Measurements from ENCODE around the gene UCK2.
"Not testable (repeated sequence)": the region's sequence is repeated elsewhere in the genome, so short reads cannot be mapped to it uniquely, and the experiment has no call there.

UCK2 gene

DNA sequence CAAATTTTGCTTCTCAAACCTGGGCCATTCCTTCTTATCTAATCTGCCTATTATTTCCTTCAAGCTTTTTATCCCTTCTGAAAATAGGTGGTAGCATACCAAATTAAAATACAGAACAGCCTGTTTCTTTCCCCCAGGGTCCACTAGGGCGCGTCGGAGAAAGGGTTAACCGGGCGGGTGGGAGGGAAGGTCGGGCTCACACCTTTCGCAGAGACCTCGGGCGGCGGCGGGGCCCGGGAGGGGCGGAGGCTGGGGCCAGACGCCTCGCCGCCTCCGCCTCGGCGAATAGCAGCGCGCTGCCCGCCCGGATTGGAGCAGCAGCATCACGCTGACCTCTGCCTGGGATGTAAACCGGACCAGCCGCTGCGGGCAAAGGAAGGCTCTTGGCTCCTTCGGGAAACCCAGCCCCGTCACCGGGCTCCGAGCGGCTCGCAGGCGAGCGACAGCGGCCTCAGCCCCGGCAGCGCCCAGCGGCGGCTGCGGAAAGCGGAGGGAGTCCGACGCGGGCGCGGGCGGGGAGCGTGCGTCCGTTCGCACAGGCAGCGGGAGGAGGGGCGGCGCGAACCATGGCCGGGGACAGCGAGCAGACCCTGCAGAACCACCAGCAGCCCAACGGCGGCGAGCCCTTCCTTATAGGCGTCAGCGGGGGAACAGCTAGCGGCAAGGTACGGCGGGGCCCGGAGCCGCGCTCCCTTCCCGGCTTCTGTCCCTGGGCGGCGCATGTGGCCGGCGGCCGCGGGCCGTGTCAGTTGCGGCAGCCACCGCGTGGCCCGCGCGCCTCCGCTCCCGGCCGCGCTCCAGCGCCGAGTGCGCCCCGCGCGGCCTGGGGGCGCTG lies at the start of gene UCK2:
TSS of gene UCK2 (plus strand) at position 347 of the 835 bp plus-strand sequence. CDS start at position 567, 220 bp downstream.
- peak in 1 of 2 experiments; percentile 34 for DNase-seq (ENCODE audit: low read depth in 2 of 2)

DNA sequence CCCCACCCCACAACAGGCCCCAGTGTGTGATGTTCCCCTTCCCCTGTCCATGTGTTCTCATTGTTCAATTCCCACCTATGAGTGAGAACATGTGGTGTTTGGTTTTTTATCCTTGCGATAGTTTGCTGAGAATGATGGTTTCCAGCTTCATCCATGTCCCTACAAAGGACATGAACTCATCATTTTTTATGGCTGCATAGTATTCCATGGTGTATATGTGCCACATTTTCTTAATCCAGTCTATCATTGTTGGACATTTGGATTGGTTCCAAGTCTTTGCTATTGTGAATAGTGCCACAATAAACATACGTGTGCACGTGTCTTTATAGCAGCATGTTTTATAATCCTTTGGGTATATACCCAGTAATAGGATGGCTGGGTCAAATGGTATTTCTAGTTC lies 49.2 kb upstream of the UCK2 start:
- DNase-seq (ENCODE audit: low read depth in 2 of 2) = not testable (repeated sequence)

DNA sequence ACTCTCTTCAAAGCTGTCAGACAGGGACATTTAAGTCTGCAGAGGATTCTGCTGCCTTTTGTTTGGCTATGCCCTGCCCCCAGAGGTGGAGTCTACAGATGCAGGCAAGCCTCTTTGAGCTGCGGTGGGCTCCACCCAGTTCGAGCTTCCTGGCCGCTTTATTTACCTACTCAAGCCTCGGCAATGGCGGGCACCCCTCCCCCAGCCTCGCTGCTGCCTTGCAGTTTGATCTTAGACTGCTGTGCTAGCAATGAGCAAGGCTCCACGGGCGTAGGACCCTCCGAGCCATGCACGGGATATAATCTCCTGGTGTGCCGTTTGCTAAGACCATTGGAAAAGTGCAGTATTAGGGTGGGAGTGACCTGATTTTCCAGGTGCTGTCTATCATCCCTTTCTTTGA lies 43.9 kb upstream of the UCK2 start:
- not testable (repeated sequence) for DNase-seq (ENCODE audit: low read depth in 2 of 2)

DNA sequence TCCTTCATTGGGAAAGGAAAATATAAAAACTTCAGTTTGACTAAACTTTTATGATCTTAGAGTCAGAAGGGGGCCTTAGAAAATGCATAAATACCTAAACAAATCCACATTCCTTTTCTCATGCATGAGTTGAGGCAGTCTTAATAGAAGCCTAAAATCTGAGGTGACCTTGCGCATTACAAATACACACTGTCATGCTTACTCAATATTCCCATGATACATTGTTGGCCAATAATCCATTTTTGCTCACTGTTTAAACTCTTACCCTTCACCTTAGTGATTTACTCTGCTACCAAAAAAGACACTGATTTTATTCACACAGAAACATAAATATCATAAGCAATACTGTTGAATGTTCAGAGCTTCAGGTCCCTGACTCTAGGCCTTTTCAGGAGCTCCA lies 39.7 kb upstream of the UCK2 start:
- no peak for DNase-seq (ENCODE audit: low read depth in 2 of 2)

DNA sequence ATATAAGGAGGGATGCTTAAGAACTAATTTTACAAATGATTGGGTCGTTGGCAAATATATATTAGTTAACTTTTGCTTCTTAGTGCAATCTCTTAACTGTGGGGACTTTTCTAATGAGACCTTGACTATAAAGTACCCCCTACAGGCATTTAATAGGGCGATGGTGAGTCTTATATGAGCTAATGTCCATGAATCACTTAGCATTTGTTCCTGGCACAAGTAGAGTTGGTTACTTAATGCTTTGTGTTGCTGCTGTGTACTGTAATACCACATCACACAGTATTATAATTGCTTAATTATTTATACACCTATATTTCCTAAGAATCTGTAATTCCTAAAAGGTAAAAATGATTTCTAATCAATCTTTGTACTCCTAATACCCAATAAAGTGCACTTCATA lies 33.5 kb upstream of the UCK2 start:
- DNase-seq (ENCODE audit: low read depth in 2 of 2) = no peak

DNA sequence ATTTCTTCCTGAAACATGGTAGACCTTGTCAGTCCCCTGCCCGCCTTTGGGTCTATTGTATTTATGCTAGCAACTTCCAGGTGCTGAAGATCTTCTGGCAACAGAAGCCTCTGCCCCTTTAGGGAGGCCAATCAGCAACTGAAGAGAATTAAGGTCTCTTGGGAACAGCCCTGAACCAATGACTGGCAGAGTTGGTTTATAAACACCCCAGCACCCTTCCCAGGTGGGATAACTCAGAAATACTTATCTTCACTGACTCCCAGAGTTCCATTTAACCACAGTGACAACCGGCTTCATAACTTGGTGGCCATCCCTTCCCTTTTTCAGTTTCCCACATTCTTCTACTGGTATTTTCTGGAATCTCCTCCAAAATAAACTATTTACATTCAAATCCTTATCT lies 31.5 kb upstream of the UCK2 start:
- DNase-seq (ENCODE audit: low read depth in 2 of 2) = no peak

DNA sequence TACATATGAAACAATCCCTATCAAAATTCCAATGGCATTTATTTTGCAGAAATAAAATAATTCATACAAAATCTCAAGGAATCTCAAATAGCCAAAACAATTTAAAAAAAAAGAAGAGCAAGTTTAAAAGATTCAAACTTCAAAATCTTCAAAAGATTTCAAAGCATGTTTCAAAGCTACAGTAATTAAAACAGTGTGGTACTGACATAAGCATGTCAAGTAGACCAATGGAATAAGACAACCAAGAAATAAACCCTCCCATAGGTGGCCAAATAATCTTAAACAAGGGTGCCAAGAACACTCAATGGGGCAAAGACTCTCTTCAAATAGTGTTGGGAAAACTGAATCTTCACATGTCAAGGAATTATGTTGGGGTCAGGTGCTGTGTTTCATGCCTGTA lies 28.0 kb upstream of the UCK2 start:
- DNase-seq (ENCODE audit: low read depth in 2 of 2) = no peak

DNA sequence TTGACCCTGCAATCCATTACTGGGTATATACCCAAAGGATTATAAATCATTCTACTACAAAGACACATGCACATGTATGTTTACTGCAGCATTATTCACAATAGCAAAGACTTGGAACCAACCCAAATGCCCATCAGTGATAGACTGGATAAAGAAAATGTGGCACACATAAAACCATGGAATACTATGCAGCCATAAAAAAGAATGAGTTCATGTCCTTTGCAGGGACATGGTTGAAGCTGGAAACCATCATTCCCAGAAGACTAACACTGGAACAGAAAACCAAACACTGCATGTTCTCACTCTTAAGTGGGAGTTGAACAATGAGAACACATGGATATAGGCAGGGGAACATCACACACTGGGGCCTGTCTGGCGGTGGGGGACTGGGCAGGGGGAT lies 22.9 kb upstream of the UCK2 start:
- DNase-seq (ENCODE audit: low read depth in 2 of 2) = not testable (repeated sequence)

DNA sequence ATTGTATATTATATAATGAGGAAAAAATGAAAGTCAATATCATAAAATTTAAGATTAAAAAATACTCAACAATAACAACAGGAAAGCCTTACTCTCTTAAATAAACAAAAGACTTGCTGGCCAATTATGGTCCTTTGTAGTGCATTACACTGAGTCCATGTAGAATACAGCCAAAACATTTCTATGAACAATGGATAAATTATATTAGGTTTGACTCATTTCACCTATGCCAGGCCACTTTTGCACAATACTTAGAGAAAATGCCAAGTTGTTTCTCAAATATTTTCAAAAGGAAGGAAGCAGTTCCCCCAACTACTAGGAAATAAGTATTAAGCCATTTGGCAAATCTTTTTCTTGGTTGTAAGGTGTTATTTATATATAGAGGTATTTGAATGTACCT lies 19.8 kb upstream of the UCK2 start:
- DNase-seq (ENCODE audit: low read depth in 2 of 2) = no peak

DNA sequence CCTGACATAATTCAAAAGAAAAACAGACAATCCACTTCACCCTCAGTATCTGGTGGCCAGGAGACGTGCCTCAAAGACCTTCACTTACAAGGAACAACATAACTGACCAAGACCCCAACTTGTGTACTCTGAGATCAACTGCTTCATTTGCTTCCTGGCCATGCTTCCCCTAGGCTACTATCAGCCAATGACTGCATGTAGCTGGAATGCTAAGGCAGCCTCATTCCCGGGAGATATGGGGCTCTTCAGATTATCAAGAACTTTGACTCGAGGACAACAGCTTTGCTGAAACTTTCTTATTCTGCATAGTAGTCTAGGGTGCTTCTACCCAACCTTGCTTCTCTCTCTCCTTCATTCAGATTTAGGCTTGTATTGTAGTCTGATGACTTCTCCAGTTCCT lies 11.7 kb upstream of the UCK2 start:
- no peak for DNase-seq (ENCODE audit: low read depth in 2 of 2)

DNA sequence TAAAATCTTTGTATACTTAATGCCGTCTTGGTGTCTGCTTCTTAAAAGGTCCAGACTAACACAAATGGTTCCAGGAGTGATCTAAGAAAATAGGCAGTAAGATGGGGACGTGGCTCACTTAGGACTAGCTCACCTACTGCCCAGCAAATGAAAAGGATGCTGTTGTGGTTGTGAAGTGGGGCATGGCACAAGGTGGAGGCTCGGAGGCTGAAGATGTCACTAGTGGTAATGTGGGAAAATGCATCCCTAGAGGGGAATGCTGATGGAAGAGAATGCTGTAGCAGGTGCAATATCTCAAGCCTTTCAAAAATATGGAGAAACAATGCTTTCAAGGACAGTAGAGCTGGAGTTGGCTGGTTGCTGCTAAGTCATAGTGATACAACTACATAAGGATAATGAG lies 11.3 kb upstream of the UCK2 start:
- no peak for DNase-seq (ENCODE audit: low read depth in 2 of 2)

DNA sequence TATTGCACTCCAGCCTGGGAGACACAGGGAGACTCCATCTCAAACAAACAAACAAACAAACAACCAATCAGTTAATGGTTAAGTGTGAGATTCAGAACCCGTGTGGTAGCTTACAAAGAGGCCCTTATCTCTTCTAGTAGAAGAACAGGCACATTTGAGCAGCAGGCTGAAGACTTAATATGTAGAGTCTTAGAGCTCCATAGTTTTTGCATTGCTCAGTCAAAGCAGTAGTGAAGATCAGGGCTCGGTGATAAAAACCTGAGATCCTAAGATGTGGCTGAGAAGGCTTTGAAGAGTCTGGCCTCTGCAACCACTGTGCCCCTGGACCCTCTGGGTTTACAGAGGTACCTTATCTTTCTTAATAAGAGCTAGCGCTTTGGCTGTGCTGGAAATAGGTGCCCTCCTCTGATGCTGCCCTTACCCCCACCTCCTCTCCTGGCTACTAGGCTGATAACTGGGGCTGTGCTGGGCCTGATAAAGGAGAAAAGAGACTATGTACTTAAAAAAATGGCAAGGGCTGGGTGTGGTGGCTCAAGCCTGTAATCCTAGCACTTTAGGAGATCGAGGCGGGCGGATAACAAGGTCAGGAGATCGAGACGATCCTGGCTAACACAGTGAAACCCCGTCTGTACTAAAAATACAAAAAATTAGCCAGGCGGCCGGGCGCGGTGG lies 10.5 kb upstream of the UCK2 start:
- no peak for DNase-seq (ENCODE audit: low read depth in 2 of 2)

DNA sequence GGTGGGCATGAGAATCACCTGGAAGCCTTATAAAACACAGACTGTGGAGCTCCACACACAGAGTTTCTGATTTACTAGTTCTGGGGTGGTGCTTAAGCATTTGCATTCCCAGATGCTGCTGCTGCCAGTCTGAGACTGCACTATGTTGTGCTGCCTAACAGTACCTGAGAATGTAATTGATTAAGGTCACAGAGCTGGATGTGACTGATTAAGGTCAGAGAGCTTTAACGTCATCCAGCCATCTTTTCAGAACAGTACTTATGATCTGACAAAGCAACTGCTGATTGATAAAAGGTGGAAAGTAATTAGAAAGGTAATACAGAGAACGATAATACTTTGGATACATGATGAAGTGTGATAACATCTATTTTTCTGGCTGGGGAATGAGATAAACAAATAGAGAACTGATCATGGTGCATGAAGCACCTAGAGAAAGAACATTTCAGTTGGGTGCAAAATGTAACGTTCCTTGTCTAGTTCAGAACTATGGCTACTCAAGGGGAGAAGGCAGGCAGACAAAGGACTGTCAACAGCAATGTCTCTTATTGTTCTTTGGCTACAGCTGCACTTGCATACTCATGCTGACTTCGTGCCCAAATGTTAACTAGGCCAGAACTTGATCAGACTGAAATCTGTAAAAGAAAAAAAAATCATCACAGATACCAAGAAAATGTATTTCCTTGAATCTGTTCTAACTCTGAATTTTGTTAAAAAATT lies 3.7 kb upstream of the UCK2 start:
- DNase-seq (ENCODE audit: low read depth in 2 of 2) = no peak

DNA sequence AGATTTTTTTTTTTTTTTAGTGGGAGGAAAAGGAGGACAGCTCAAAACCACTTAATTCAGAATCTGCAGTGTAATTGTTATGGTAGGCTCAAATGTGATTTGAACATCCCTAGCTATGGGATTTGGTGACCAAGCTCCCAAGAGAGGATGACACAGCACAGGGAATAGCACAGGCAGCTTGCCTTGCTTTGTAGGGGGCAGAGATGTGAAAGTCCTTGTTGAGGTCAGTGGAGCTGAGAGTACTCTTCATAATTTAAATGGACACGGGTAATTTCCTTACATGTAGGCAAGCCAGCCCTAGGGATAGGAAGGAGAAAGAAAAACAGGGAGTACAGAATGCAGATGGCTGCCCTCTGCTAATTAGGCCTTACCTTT lies 3.2 kb upstream of the UCK2 start:
- no peak for DNase-seq (ENCODE audit: low read depth in 2 of 2)

DNA sequence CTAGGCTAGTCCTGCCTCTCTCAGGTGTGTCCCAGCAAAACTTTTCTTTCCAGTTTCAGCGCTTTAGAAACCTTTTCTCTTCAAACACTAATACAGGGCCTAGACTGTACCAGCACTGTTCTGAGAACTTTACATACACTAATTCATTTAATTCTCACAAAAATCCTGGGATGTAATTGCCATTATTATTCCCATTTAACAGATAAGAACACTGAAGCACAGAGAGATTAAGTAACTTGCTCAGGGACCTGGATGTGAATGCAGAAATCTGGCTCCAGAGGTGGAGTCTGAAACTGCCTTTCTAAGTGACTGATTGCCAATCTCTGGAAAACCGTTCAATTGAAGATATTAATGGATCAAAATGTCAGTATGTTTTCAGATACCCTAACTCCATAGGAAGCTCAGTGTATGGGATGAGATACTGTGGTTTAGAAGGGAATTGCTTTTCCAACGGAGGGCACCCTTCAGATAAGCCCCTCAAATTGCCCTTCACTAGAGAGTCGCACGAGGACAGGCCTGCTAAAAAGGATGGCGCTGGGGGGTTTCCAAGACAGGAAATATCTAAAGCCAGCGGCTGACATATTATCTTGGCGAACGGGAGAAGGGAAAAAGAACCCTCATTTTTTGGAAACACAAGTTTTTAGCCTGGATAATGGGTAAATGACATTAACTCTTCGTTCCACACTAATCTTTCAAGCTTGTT lies 698 bp upstream of the UCK2 start:
- DNase-seq (ENCODE audit: low read depth in 2 of 2) = no peak

DNA sequence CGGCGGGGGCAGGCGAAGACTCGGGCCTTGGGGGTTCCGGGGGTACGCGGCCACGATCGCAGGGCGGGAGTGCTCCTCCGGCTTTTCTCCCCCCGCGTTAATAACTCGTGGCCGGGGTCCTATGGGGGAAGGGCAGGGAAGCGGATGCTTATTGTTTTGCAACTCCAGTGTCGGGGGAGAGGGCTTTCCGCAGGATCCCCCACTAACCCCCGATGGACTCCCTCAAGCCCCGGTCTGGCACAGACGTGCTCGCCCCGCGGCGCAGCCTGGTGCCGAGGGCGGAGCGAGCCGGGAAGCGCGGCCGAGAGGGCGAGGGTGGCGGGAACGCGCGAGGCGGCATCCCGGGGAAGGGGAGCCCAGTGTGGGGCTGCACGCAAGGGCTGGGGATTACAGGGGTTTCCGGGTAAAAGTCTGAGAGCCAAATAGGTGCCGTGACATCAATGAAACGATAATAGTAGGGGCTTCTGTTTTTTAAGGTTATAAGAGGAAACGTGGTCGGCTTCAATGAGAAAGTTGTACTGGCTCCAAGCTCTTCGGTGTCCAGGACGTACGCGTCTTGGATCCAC lies 772 bp downstream of the UCK2 start:
- no peak for DNase-seq (ENCODE audit: low read depth in 2 of 2)

DNA sequence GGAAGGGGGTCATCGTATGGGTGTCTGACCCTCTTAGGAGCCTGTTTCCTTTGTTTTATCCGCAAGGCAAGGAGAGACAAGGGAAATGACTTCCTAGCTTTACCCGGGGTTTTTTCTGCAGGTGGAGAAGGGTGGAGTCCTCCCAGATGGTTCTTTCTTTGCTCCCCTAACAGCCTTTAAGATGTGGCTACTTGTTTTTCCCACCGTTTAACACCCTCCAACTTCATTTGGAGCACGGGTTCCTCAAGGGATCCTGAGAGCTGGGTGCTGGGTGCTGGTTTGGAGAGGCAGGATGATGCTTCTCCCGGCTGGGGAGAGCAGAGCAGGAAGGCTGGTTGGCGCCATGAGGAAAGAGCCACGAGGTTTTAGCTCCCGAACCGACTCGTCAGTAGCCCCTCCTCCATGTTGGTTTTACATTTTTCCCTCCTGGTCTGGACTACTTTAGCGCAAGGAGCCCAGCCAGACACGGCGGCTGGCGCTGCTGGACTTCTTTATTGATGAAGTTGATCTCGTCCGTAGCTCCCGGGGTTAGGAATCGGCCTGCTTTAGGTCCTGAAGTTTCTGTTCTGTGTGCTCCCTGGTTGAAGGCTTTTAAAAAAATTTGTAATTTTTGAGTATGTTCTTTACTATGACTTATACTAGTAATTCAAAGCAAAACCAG lies 1.4 kb downstream of the UCK2 start:
- DNase-seq (ENCODE audit: low read depth in 2 of 2) = peak; percentile 56 to 61

DNA sequence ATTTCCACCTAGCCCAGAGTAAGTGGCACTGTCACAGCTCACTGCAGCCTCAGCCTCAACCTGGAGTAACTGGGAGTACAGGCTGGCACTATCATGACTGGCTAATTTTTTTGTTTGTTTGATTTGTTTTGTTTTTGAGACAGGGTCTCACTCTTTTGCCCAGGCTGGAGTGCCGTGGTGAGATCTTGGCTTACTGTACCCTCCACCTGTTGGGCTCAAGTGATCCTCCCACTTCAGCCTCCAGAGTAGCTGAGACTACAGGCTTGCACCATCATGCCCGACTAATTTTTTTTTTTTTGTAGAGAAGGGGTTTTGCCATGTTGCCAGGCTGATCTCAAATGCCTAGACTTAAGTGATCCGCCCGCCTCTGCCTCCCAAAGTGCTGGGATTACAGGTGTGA lies 2.5 kb downstream of the UCK2 start:
- DNase-seq (ENCODE audit: low read depth in 2 of 2) = no peak

DNA sequence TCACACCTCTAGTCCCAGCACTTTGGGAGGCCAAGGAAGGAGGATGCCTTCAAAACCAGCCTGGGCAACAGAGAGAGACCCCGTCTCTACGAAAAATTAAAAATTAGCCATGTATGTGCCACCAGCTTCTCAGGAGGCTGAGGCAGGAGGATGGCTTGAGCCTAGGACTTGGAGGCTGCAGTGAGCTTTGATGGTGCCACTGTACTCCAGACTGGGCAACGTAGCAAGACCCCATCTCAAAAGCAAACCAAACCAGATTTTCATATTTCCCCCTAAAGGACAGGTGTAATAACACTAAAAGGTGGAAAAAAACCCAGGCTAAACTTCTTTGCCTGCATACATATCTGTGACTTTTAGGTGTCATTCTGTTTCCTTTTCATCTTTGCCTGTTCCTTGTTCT lies 3.7 kb downstream of the UCK2 start:
- DNase-seq (ENCODE audit: low read depth in 2 of 2) = no peak

DNA sequence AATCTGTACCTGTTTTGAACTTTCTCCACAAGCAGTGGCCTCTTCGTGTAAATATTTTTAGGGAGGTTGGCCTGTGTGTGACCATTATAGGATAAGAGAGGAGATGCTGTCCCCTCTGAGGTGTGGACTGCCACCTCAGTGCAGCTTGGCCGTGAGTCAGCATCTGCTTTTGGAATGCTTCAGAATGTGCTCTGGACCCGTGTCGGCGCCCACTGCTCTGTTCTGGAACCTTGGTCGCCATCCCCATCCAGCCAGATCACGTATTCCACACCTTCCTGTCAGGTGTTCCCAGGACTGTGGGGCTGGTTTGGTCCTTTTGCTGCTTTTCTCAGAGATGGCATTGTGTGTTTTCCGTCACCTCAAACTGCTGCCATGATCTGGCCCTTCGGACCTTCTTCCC lies 5.5 kb downstream of the UCK2 start:
- no peak for DNase-seq (ENCODE audit: low read depth in 2 of 2)

DNA sequence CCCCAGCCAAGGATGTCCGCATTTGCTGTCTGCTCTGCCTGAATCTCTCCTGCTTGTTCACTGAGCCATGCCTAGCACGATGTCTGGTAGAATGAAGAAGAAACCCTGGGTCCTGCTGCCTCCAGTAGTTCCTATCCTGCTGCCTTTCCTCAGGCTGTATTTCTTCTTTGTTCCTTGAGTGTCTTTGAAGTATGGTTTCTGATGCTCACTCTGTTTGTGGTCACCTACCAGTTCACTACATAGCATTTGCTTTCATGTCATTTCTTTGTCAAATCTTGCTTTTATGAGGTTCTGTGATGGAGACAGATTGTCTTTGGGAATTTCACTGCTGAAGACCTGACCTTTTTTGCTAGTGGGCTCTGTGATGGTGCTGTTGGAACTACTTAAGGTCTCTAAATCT lies 5.9 kb downstream of the UCK2 start:
- no peak for DNase-seq (ENCODE audit: low read depth in 2 of 2)

Data from fibroblast of skin of left biceps (primary cell).